Fibroblast of the aortic adventitia (primary cell): ENCODE results near the gene PRIMA1. TPM values are rescaled to one million over a fixed set of nuclear protein-coding genes. Genes with fewer than 3 reads are reported as not detected.

Experiments
- DNase-seq: peaks from one replicate; pipeline ENCODE4 v3.0.0-alpha.2; 2010; ENCODE audit warnings: low read depth
- H3K4me3 ChIP-seq: 2 replicates; pipeline ENCODE4 v1.5.1; 2011; ENCODE audit warnings: low read depth, mild to moderate bottlenecking, control low read depth, low read length, moderate library complexity
- total RNA-seq: library from RNA; depleted of rRNA; stranded (reverse); fragments of >200 nt; gene quantifications from 2 replicates; pipeline ENCODE4 v1.2.3, GENCODE V29; 2012; ENCODE audit warnings: low replicate concordance
- TF ChIP-seq, protein P1 (sequence below): IDR thresholded peaks from 2 replicates; pipeline ENCODE4 v1.5.1; 2011; ENCODE audit warnings: mild to moderate bottlenecking, low read length, control low read depth, inconsistent platforms; ENCODE audit not compliant: insufficient read depth

The PRIMA1 gene
- total RNA-seq, 1 donor, result not detected

DNA sequence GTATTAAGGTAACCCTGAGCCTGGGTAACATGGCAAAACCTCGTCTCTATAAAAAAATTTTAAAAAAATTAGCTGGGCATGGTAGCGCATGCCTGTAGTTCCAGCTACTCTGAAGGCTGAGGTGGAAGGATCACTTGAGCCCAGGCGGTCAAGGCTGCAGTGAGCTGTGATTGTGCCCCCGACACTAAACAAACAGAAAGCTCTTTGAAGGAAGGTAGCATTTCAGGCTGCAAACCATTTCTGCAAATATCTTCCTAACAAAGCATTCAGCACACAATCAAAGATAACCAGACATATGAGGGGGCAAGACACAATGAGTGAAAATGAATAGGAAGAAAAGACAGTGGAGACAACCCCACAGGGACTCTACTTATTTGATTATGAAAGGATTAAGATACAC, 118.7 kb downstream of the PRIMA1 start:
- TF ChIP-seq, protein P1, sequence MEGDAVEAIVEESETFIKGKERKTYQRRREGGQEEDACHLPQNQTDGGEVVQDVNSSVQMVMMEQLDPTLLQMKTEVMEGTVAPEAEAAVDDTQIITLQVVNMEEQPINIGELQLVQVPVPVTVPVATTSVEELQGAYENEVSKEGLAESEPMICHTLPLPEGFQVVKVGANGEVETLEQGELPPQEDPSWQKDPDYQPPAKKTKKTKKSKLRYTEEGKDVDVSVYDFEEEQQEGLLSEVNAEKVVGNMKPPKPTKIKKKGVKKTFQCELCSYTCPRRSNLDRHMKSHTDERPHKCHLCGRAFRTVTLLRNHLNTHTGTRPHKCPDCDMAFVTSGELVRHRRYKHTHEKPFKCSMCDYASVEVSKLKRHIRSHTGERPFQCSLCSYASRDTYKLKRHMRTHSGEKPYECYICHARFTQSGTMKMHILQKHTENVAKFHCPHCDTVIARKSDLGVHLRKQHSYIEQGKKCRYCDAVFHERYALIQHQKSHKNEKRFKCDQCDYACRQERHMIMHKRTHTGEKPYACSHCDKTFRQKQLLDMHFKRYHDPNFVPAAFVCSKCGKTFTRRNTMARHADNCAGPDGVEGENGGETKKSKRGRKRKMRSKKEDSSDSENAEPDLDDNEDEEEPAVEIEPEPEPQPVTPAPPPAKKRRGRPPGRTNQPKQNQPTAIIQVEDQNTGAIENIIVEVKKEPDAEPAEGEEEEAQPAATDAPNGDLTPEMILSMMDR, result no peak
- no peak overlapping the region for H3K4me3 ChIP-seq
- no peak for DNase-seq

Other genes starting within 250 kb of the PRIMA1 start
- gene FAM181A, start 138.9 kb upstream of the PRIMA1 start, total RNA-seq, result not detected in 2 replicates
- gene ASB2, start 188.1 kb upstream of the PRIMA1 start, total RNA-seq, result 0.45 and 0.49 TPM in 2 replicates
- not detected in 2 replicates for gene CCDC197, start 208.8 kb upstream of the PRIMA1 start, total RNA-seq
- gene OTUB2, start 237.9 kb upstream of the PRIMA1 start, total RNA-seq, result 2.5 and 2.8 TPM in 2 replicates